ENCODE results near the gene CYSLTR2. TPM values are rescaled to one million over a fixed set of nuclear protein-coding genes. Genes with fewer than 3 reads are reported as not detected.

Gene CYSLTR2
- total RNA-seq, result 1 to 10 TPM; 1.3 to 7.1 TPM
- 1 to 10 TPM; 1.8 to 1.9 TPM for polyA plus RNA-seq (ENCODE audit: insufficient read length in 2 of 2)
- long read RNA-seq, donor 1, full-length matches to known transcripts, result 3 of 3 reads
- long read RNA-seq, donor 1, partial matches to known transcripts, result 0 of 3 reads
- long read RNA-seq, donor 1, other reads (novel, unspliced or antisense), result 0 of 3 reads
- long read RNA-seq, donor 2, result 0 reads
- long read RNA-seq, donor 3, full-length matches to known transcripts, result 1 of 1 reads
- long read RNA-seq, donor 3, partial matches to known transcripts, result 0 of 1 reads
- long read RNA-seq, donor 3, other reads (novel, unspliced or antisense), result 0 of 1 reads
- long read RNA-seq, donor 4, result 0 reads

- Histone ChIP-seq H3K27me3 (ENCODE audit: control insufficient read depth, insufficient read depth, low read length) (no peaks in the 10 kb centered on the region), H3K36me3 (ENCODE audit: control insufficient read depth, insufficient read depth, low read length) (no peaks in the 10 kb centered on the region), H3K9me3 (ENCODE audit: control insufficient read depth, insufficient read depth, low read length) (no peaks in the 10 kb centered on the region), H3K27ac (ENCODE audit: low read depth, low read length) (no peak within 1 kb of the TSS), H3K4me1 (ENCODE audit: control insufficient read depth, insufficient read depth, low read length) (no peaks in the 10 kb centered on the region), H3K4me3 (ENCODE audit: low read depth, low read length) (no peak within 1 kb of the TSS)
- peak in 4 of 6 donors; percentile 15 to 84 (median 56) for DNase-seq (ENCODE audit: low read depth in 4 of 6, low spot score in 6 of 6)
- WGBS (ENCODE audit: insufficient coverage), result no CpG with 5 or more reads among the region's 1 CpG
Observed at GRCh38 chr13:48653472-48653939, at the start of gene CYSLTR2. Gene CYSLTR2, plus strand, starts transcription at chr13:48653929. Its CDS starts 52,889 bp downstream, at chr13:48706818.

GRCh38 chr13:48615049-48615448 is 38.7 kb upstream of the CYSLTR2 start:
- Histone ChIP-seq H3K9me3 (ENCODE audit: control insufficient read depth, insufficient read depth, low read length) (peaks cover 6% of the 10 kb centered on the region), H3K36me3 (ENCODE audit: control insufficient read depth, insufficient read depth, low read length) (no peaks in the 10 kb centered on the region), H3K27ac (ENCODE audit: low read depth, low read length) (no peak overlapping the region), H3K4me1 (ENCODE audit: control insufficient read depth, insufficient read depth, low read length) (no peaks in the 10 kb centered on the region), H3K27me3 (ENCODE audit: control insufficient read depth, insufficient read depth, low read length) (no peaks in the 10 kb centered on the region), H3K4me3 (ENCODE audit: low read depth, low read length) (no peak overlapping the region)
- WGBS (ENCODE audit: insufficient coverage), result no CpG with 5 or more reads among the region's 2 CpGs
- peak in 2 of 6 donors; percentile 13 to 18 for DNase-seq (ENCODE audit: low read depth in 4 of 6, low spot score in 6 of 6)

GRCh38 chr13:48618937-48619336 is 34.8 kb upstream of the CYSLTR2 start:
- H3K9me3 ChIP-seq (ENCODE audit: control insufficient read depth, insufficient read depth, low read length), result peaks cover 6% of the 10 kb centered on the region

GRCh38 chr13:48621056-48621455 is 32.7 kb upstream of the CYSLTR2 start:
- H3K4me1 ChIP-seq (ENCODE audit: control insufficient read depth, insufficient read depth, low read length), result no peaks in the 10 kb centered on the region
- 88% methylated on average over 3 of the region's 3 CpGs for WGBS (ENCODE audit: insufficient coverage)
- no peak overlapping the region for H3K4me3 ChIP-seq (ENCODE audit: low read depth, low read length)
- no peak overlapping the region for H3K27ac ChIP-seq (ENCODE audit: low read depth, low read length)
- H3K27me3 ChIP-seq (ENCODE audit: control insufficient read depth, insufficient read depth, low read length), result no peaks in the 10 kb centered on the region
- H3K36me3 ChIP-seq (ENCODE audit: control insufficient read depth, insufficient read depth, low read length), result no peaks in the 10 kb centered on the region
- no peak for DNase-seq (ENCODE audit: low read depth in 4 of 6, low spot score in 6 of 6)
- H3K9me3 ChIP-seq (ENCODE audit: control insufficient read depth, insufficient read depth, low read length), result peaks cover 6% of the 10 kb centered on the region

More at GRCh38 chr13:48618937-48619336, 34.8 kb upstream of the CYSLTR2 start:
- WGBS (ENCODE audit: insufficient coverage), result 100% methylated on average over 3 of the region's 3 CpGs
- no peaks in the 10 kb centered on the region for H3K4me1 ChIP-seq (ENCODE audit: control insufficient read depth, insufficient read depth, low read length)
- H3K4me3 ChIP-seq (ENCODE audit: low read depth, low read length), result no peak overlapping the region
- DNase-seq (ENCODE audit: low read depth in 4 of 6, low spot score in 6 of 6), result no peak
- H3K27me3 ChIP-seq (ENCODE audit: control insufficient read depth, insufficient read depth, low read length), result no peaks in the 10 kb centered on the region
- H3K36me3 ChIP-seq (ENCODE audit: control insufficient read depth, insufficient read depth, low read length), result no peaks in the 10 kb centered on the region
- no peak overlapping the region for H3K27ac ChIP-seq (ENCODE audit: low read depth, low read length)

GRCh38 chr13:48624016-48624415 is 29.7 kb upstream of the CYSLTR2 start:
- H3K9me3 ChIP-seq (ENCODE audit: control insufficient read depth, insufficient read depth, low read length), result peaks cover 2% of the 10 kb centered on the region
- no peaks in the 10 kb centered on the region for H3K4me1 ChIP-seq (ENCODE audit: control insufficient read depth, insufficient read depth, low read length)
- DNase-seq (ENCODE audit: low read depth in 4 of 6, low spot score in 6 of 6), result no peak
- no peak overlapping the region for H3K4me3 ChIP-seq (ENCODE audit: low read depth, low read length)
- no CpG with 5 or more reads among the region's 4 CpGs for WGBS (ENCODE audit: insufficient coverage)
- H3K27ac ChIP-seq (ENCODE audit: low read depth, low read length), result peak overlapping the region; percentile 68
- no peaks in the 10 kb centered on the region for H3K36me3 ChIP-seq (ENCODE audit: control insufficient read depth, insufficient read depth, low read length)
- no peaks in the 10 kb centered on the region for H3K27me3 ChIP-seq (ENCODE audit: control insufficient read depth, insufficient read depth, low read length)

GRCh38 chr13:48624858-48625257 is 28.9 kb upstream of the CYSLTR2 start:
- H3K27ac ChIP-seq (ENCODE audit: low read depth, low read length), result peak overlapping the region; percentile 68

GRCh38 chr13:48625413-48626076 is 28.2 kb upstream of the CYSLTR2 start:
- H3K4me3 ChIP-seq (ENCODE audit: low read depth, low read length), result no peak overlapping the region
- no peaks in the 10 kb centered on the region for H3K27me3 ChIP-seq (ENCODE audit: control insufficient read depth, insufficient read depth, low read length)
- H3K4me1 ChIP-seq (ENCODE audit: control insufficient read depth, insufficient read depth, low read length), result no peaks in the 10 kb centered on the region
- no CpG with 5 or more reads among the region's 4 CpGs for WGBS (ENCODE audit: insufficient coverage)
- no peaks in the 10 kb centered on the region for H3K9me3 ChIP-seq (ENCODE audit: control insufficient read depth, insufficient read depth, low read length)
- DNase-seq (ENCODE audit: low read depth in 4 of 6, low spot score in 6 of 6), result no peak
- H3K27ac ChIP-seq (ENCODE audit: low read depth, low read length), result peak overlapping the region; percentile 51
- no peaks in the 10 kb centered on the region for H3K36me3 ChIP-seq (ENCODE audit: control insufficient read depth, insufficient read depth, low read length)

More at GRCh38 chr13:48624858-48625257, 28.9 kb upstream of the CYSLTR2 start:
- WGBS (ENCODE audit: insufficient coverage), result 14% methylated on average over 1 of the region's 4 CpGs
- no peaks in the 10 kb centered on the region for H3K36me3 ChIP-seq (ENCODE audit: control insufficient read depth, insufficient read depth, low read length)
- no peaks in the 10 kb centered on the region for H3K9me3 ChIP-seq (ENCODE audit: control insufficient read depth, insufficient read depth, low read length)
- DNase-seq (ENCODE audit: low read depth in 4 of 6, low spot score in 6 of 6), result peak in 1 of 6 donors; percentile 42
- no peaks in the 10 kb centered on the region for H3K4me1 ChIP-seq (ENCODE audit: control insufficient read depth, insufficient read depth, low read length)
- no peaks in the 10 kb centered on the region for H3K27me3 ChIP-seq (ENCODE audit: control insufficient read depth, insufficient read depth, low read length)
- H3K4me3 ChIP-seq (ENCODE audit: low read depth, low read length), result no peak overlapping the region

- Histone ChIP-seq H3K36me3 (ENCODE audit: control insufficient read depth, insufficient read depth, low read length) (no peaks in the 10 kb centered on the region), H3K4me3 (ENCODE audit: low read depth, low read length) (no peak overlapping the region), H3K27me3 (ENCODE audit: control insufficient read depth, insufficient read depth, low read length) (no peaks in the 10 kb centered on the region), H3K27ac (ENCODE audit: low read depth, low read length) (peak overlapping the region; percentile 51), H3K9me3 (ENCODE audit: control insufficient read depth, insufficient read depth, low read length) (no peaks in the 10 kb centered on the region), H3K4me1 (ENCODE audit: control insufficient read depth, insufficient read depth, low read length) (no peaks in the 10 kb centered on the region)
- no peak for DNase-seq (ENCODE audit: low read depth in 4 of 6, low spot score in 6 of 6)
- 80% methylated on average over 1 of the region's 1 CpG for WGBS (ENCODE audit: insufficient coverage)
Observed at GRCh38 chr13:48626077-48626449, 27.7 kb upstream of the CYSLTR2 start.

- peak overlapping the region; percentile 51 for H3K27ac ChIP-seq (ENCODE audit: low read depth, low read length)
- no peaks in the 10 kb centered on the region for H3K27me3 ChIP-seq (ENCODE audit: control insufficient read depth, insufficient read depth, low read length)
- no peak overlapping the region for H3K4me3 ChIP-seq (ENCODE audit: low read depth, low read length)
- H3K4me1 ChIP-seq (ENCODE audit: control insufficient read depth, insufficient read depth, low read length), result no peaks in the 10 kb centered on the region
- no peaks in the 10 kb centered on the region for H3K36me3 ChIP-seq (ENCODE audit: control insufficient read depth, insufficient read depth, low read length)
- H3K9me3 ChIP-seq (ENCODE audit: control insufficient read depth, insufficient read depth, low read length), result no peaks in the 10 kb centered on the region
- WGBS (ENCODE audit: insufficient coverage), result 100% methylated on average over 1 of the region's 2 CpGs
- DNase-seq (ENCODE audit: low read depth in 4 of 6, low spot score in 6 of 6), result no peak
Observed at GRCh38 chr13:48626726-48627451, 26.8 kb upstream of the CYSLTR2 start.
